HL-60/S4 treated with phorbol 12-myristate 13-acetate at 8.2 ng/mL for 4 days and 3 days (cell line): ENCODE data around the gene PPP1R12C.
"Not testable (repeated sequence)": the region's sequence is repeated elsewhere in the genome, so short reads cannot be mapped to it uniquely, and the experiment has no call there.

ENCODE experiments used
- in situ Hi-C: fragments of 300-500 bp; cut with MboI; formaldehyde crosslinking; loops from 2 replicates; pipeline ENCODE4 v1.15.0; 2022; ENCODE audit warnings: low sequenced_read_pairs

Gene PPP1R12C

GRCh38 chr19:55112246-55112776, 5.1 kb downstream of the PPP1R12C start:
- in situ Hi-C loops = no loop called here

- in situ Hi-C loops = no loop called here
Measured at GRCh38 chr19:55111238-55111831, 6.1 kb downstream of the PPP1R12C start.

- in situ Hi-C loops = no loop called here
Measured at GRCh38 chr19:55109527-55110291, 7.7 kb downstream of the PPP1R12C start.

GRCh38 chr19:55107252-55107651, 10.2 kb downstream of the PPP1R12C start:
- in situ Hi-C loops = not testable (repeated sequence)

- in situ Hi-C loops = no loop called here
Measured at GRCh38 chr19:55106591-55106990, 10.8 kb downstream of the PPP1R12C start.

GRCh38 chr19:55105237-55105636, 12.2 kb downstream of the PPP1R12C start:
- in situ Hi-C loops = no loop called here

- in situ Hi-C loops = no loop called here
Measured at GRCh38 chr19:55103190-55103589, 14.2 kb downstream of the PPP1R12C start.

GRCh38 chr19:55101261-55101660, 16.2 kb downstream of the PPP1R12C start:
- in situ Hi-C loops = no loop called here

GRCh38 chr19:55099557-55100506, 17.6 kb downstream of the PPP1R12C start:
- in situ Hi-C loops = no loop called here

GRCh38 chr19:55098716-55099556, 18.5 kb downstream of the PPP1R12C start:
- in situ Hi-C loops = no loop called here

- in situ Hi-C loops = no loop called here
Measured at GRCh38 chr19:55097864-55098715, 19.3 kb downstream of the PPP1R12C start.

GRCh38 chr19:55096061-55096701, 21.3 kb downstream of the PPP1R12C start:
- in situ Hi-C loops = no loop called here

- in situ Hi-C loops = no loop called here
Measured at GRCh38 chr19:55095260-55096060, 22.0 kb downstream of the PPP1R12C start.

- in situ Hi-C loops = no loop called here
Measured at GRCh38 chr19:55094456-55095259, 22.8 kb downstream of the PPP1R12C start.

- in situ Hi-C loops = no loop called here
Measured at GRCh38 chr19:55092423-55093318, 24.8 kb downstream of the PPP1R12C start.

GRCh38 chr19:55091955-55092354, 25.5 kb downstream of the PPP1R12C start:
- in situ Hi-C loops = no loop called here
